HG03565 (cell line): ENCODE measurements around the gene TCEANC2.

Experiments used
- ATAC-seq: cut with Tn5 transposase; IDR thresholded peaks from one replicate; pipeline ENCODE4 v1.9.1; 2021; ENCODE audit warnings: mild to moderate bottlenecking, moderate library complexity; ENCODE audit not compliant: unreplicated experiment

TCEANC2 gene

GRCh38 chr1:54110996-54111395 lies 57.6 kb downstream of the TCEANC2 start:
- no peak for ATAC-seq

- ATAC-seq: no peak
Measured at GRCh38 chr1:54111624-54112023, 58.2 kb downstream of the TCEANC2 start.

- ATAC-seq: no peak
Measured at GRCh38 chr1:54112027-54112426, 58.6 kb downstream of the TCEANC2 start.

DNA sequence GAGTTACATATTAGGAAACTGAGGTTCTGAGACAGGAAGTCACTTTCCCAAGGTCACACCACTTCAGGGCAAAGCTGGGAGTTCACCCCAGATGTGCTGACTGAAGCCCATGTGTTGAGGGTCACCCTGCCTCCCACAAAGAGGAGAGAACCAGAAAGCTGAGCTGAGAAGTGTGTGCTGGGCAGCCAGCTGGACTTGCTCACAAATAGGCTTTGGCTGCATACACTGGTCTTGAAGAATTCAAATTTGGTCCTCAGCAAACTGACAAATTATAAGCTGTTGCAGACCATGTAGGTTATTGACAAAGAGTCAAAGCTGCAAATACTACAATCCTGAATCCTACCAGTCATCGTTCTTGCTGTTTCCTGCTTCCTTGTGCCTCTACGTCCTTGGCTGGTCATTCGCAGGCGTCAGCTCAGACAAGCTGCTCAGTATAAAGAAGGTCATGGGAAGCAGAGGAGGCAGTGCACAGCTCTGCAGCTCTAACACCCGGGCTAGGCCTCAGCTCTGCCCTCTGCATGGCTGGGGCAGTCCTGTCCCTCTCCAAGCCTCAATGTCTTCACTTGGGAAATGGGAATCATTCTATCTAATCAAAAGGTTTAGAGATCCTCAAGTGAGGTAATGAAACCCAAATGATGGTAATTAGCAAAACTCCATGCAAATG lies 59.4 kb downstream of the TCEANC2 start:
- no peak for ATAC-seq

GRCh38 chr1:54114001-54114400 lies 60.6 kb downstream of the TCEANC2 start:
- no peak for ATAC-seq

GRCh38 chr1:54114955-54115354 lies 61.5 kb downstream of the TCEANC2 start:
- ATAC-seq: no peak

GRCh38 chr1:54115520-54115919 lies 62.1 kb downstream of the TCEANC2 start:
- ATAC-seq: no peak

DNA sequence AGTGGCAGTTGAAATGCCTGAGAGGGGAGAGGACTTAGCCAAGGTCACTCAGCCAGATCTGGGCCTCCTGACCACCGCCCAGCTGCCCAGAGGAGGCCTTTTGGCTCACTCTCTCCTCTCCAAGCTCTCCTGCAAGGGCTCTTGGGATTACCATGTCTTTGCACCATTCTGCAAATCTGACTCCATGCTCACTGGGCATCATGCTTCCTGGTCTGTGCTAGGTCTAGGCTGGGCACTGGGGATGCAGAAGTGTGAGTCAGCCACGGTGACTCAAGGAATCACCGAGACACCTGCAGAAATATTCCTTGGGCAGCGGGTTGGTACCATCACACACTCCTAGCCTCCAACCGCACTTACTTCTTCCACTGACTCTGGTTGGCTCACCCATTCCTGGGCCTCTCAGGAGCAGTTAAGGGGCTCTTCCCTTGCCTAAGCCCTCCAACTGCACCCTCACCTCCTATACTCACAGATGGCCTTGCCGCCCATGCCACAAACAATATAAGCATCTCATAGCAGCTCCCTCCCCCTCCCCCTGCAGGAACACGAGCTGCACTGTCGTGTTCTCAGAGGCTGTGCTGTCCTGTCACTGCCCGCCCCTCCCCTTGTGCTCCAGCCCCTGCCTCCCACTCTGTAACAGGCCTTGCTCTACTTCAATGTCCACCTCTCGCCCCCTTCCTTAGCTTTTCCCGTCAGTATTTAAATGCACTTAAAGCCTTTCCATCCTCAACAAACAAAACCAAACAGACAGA lies 64.6 kb downstream of the TCEANC2 start:
- no peak for ATAC-seq

GRCh38 chr1:54118704-54119103 lies 65.3 kb downstream of the TCEANC2 start:
- ATAC-seq: no peak

DNA sequence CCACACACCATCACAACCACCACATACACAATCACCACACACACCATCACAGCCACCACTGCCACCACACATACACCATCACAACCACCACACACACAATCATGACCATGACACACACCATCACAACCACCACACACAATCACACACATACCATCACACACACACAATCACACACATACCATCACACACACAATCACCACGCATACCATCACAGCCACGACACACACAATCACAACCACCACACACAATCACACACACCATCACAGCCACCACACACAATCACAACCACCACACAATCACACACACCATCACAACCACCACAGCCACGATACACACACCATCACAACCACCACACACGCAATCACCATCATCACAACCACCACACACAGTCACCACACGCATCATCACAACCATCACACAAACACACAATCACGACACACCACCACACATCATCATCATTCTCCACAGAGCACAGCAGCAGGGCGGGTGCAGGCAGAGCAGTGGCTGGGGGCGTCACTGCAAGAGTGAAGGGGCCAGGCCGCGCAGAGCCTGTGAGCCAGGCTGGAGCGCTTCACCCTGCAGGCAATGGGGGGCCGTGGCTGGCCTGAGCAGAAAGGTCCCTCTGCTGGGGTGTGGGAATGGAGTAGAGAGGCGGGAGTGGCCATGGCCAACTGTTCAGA lies 66.8 kb downstream of the TCEANC2 start:
- no peak for ATAC-seq

DNA sequence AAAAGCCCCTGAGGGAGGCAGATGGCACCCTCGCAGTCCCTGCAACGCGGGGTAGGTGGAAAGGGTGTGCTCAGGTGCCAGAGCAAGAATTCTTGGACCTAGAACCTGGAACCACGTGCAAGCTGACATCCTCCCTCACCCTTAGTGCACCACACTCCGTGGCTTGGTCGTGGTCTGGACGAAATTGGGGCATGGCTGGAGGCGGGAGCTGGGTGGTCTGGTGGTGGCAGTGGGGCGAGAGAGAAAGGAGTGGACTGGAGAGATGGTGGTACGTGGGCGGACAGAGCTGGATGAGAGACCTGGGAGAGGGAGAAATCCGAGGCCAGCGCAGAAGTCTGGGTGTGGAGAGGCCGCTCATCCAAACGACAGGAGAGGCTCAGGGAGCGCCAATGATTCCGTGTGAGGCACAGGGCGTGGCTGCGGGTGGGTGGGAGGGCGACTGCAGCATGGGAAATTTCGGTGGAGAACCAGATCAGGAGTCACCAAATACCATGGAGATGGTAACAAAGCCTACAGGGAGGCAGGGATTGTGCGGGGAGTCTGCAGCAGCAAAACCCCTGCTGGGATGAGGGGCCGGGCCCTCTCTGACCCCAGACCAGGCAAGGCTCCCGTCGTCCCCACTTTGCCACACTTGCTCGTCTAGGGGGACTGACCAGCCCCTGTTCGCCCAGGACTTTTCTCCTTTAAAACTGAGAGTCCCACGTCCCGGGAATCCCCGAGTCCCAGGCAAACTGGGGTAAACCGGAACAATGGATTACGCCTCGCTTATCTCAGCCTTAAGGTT lies 67.5 kb downstream of the TCEANC2 start:
- no peak for ATAC-seq

DNA sequence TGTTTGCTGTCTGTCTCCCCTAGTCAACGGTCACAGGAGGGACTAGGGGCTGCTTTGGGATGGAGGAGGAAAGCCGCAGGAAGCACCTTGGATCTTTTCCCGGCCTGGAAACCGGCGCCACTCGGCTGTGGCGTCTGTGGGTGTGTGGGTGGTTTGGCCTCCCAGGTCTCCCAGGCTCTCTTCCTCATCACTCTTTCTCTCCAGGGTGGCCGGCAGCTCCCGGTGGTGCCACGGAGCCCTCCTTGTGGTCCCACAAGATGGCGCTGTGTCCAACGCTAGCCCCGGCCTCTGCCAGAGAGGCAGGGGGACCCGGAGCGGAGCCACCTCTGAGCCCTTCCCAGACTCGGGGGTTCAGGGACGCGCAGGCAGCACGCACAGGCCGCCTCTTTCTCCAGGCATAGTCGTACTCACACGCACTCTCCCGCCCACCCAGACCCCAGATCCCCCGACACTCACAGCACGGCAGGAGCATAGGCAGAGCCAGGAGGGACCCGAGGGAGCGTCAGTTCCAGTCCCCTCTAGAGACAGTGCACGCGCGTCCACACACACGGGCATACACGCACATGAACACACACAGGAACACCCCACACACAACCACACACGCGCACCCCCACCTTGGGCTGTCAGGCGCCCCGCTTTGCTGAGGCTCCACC lies 68.2 kb downstream of the TCEANC2 start:
- ATAC-seq: no peak

GRCh38 chr1:54122135-54122751 lies 68.8 kb downstream of the TCEANC2 start:
- no peak for ATAC-seq

GRCh38 chr1:54122992-54123391 lies 69.6 kb downstream of the TCEANC2 start:
- ATAC-seq: no peak

- ATAC-seq: no peak
Measured at GRCh38 chr1:54124472-54124871, 71.1 kb downstream of the TCEANC2 start.

DNA sequence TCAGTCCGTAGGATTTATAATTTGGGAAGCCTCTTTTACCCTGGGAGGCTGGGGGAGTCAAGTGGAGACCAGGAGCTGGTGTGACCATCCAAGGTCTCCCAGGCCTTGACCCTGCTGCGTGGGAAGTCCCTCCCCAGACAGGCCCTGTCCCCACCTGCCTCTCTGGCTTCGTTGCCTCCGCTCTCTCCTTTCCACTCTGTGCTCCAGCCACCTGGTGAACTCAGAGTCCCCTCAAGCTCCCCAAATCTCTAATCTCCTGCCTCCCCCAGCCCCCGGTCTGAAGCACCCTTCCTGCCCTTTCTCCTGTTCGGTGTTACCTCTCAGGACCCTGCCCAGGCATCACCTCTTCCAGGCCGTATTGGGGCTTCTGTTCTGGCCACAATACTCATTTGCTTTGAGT lies 71.5 kb downstream of the TCEANC2 start:
- no peak for ATAC-seq

GRCh38 chr1:54125386-54126070 lies 72.1 kb downstream of the TCEANC2 start:
- no peak for ATAC-seq

DNA sequence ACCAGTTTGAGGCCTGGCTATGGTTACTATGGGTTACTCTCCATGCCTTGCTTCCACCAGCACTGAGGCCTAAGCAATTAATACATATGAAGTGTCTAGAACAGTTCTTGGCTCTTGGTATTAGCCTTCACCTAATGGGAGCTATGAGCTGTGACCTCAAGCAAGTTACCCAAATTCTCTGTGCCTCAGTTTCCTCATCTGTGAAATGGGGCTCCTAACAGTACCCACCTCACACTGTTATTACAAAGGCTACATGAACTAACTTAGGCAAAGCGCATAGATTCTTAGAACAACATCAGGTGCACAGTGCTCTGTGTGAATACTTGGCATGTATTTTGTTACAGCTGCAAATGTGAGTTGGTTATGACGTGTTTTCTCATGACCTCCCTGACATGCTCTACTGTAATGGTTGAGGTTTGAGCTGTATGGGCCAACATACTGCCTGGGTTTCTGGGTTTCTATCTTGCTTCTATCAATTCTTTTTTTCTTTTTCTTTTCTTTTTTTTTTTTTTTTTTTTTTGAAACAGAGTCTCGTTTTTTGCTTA lies 72.9 kb downstream of the TCEANC2 start:
- no peak for ATAC-seq

DNA sequence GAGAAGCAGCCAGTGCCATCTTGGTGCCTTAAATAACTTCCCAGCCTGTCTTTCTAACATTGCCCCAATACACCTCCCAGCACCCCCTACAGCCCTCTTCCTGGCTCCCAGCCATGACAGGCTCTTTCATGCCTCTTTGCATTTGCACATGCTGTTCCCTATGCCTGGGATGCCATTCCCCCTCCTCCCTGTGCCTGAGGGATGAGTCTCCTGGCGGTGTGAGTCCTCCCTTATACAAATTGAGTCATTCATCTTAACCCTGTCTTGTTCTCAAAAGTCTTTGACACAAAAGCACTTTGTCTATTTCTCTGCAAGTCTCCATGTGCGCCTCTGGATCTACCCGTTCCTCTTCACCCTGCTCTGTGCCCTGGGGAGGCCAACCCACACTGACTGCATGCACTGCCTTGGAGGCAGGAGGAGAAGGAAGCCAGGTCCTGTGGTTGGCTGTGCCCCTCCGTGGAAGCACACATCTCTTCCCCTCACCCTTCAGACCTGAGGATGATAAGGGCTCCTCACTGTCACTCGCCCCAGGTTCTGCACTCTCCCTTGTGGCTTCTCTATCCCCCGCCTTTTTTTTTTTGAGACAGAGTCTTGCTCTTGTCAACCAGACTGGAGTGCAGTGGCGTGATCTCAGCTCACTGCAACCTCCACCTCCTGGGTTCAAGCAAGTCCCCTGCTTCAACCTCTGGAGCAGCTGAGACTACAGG lies 74.3 kb downstream of the TCEANC2 start:
- no peak for ATAC-seq
